GM23248 (cell line): ENCODE data around the gene CXCL3. TPM values are rescaled to one million over a fixed set of nuclear protein-coding genes. Genes with fewer than 3 reads are reported as not detected.

Experiments
- DNase-seq: peaks from one replicate; pipeline ENCODE4 v3.0.0-alpha.2; 2015
- H2AFZ ChIP-seq: fragments of 200-600 bp; sonication (generic); 2 replicates; pipeline ENCODE4 v1.6.1; 2016; ENCODE audit warnings: antibody characterized with exemption
- H3F3A ChIP-seq: fragments of 200-600 bp; sonication (generic); 2 replicates; pipeline ENCODE4 v1.6.1; 2016; ENCODE audit warnings: mild to moderate bottlenecking, antibody characterized with exemption, mixed run types; ENCODE audit not compliant: insufficient read depth
- H3K27ac ChIP-seq: fragments of 200-600 bp; sonication (generic); 2 replicates; pipeline ENCODE4 v1.5.1; 2016; ENCODE audit warnings: mild to moderate bottlenecking
- H3K27me3 ChIP-seq: fragments of 200-600 bp; sonication (generic); replicated peaks from 2 replicates; pipeline ENCODE4 v1.6.1; 2016; ENCODE audit warnings: mild to moderate bottlenecking; ENCODE audit not compliant: insufficient read depth
- H3K36me3 ChIP-seq: fragments of 200-600 bp; sonication (generic); 2 replicates; pipeline ENCODE4 v1.6.1; 2016; ENCODE audit warnings: low read depth, mild to moderate bottlenecking
- H3K4me1 ChIP-seq: fragments of 200-600 bp; sonication (generic); 2 replicates; pipeline ENCODE4 v1.6.1; 2016; ENCODE audit warnings: mild to moderate bottlenecking; ENCODE audit not compliant: insufficient read depth
- H3K4me2 ChIP-seq: fragments of 200-600 bp; sonication (generic); one replicate; pipeline ENCODE4 v1.6.1; 2016; ENCODE audit warnings: mild to moderate bottlenecking; ENCODE audit not compliant: unreplicated experiment
- H3K4me3 ChIP-seq: fragments of 200-600 bp; sonication (generic); 2 replicates; pipeline ENCODE4 v1.5.1; 2016; ENCODE audit warnings: mild to moderate bottlenecking
- H3K79me2 ChIP-seq: fragments of 200-600 bp; sonication (generic); 2 replicates; pipeline ENCODE4 v1.6.1; 2016; ENCODE audit warnings: mild to moderate bottlenecking; ENCODE audit not compliant: insufficient read depth
- H3K9ac ChIP-seq: fragments of 200-600 bp; sonication (generic); 2 replicates; pipeline ENCODE4 v1.6.1; 2016; ENCODE audit warnings: mild to moderate bottlenecking
- H3K9me2 ChIP-seq: fragments of 200-600 bp; sonication (generic); 2 replicates; pipeline ENCODE4 v1.6.1; 2016; ENCODE audit warnings: mixed run types, mild to moderate bottlenecking, moderate library complexity; ENCODE audit not compliant: insufficient read depth
- H3K9me3 ChIP-seq: fragments of 200-600 bp; sonication (generic); one replicate; pipeline ENCODE4 v1.6.1; 2017; ENCODE audit warnings: low read depth
- H4K20me1 ChIP-seq: fragments of 200-600 bp; sonication (generic); 2 replicates; pipeline ENCODE4 v1.6.0; 2016; ENCODE audit not compliant: insufficient read depth
- EZH2 ChIP-seq: fragments of 200-600 bp; sonication (generic); IDR thresholded peaks from 2 replicates; pipeline ENCODE4 v1.6.1; 2018; ENCODE audit warnings: antibody characterized with exemption, mild to moderate bottlenecking; ENCODE audit not compliant: insufficient read depth, poor library complexity, severe bottlenecking
- EZH2phosphoT487 ChIP-seq: fragments of 200-600 bp; sonication (generic); IDR thresholded peaks from 2 replicates; pipeline ENCODE4 v1.6.1; 2018; ENCODE audit warnings: antibody characterized with exemption, moderate library complexity, mild to moderate bottlenecking, low read depth; ENCODE audit not compliant: insufficient read depth
- WGBS, 2 experiments: methylation state at CpG; one replicate each; pipeline ENCODE4 v1.1.6; 2015 to 2017; ENCODE audit warnings: low lambda C conversion rate in 2 of 2, low coverage in 1 of 2; ENCODE audit errors: missing lambda C conversion rate in 2 of 2; 5-methylcytosine and 5-hydroxymethylcytosine counted together
- in situ Hi-C: fragments of 300-500 bp; cut with MboI; formaldehyde crosslinking; loops from 2 replicates; pipeline ENCODE4 v1.15.0; 2020
- polyA plus RNA-seq: library from polyadenylated mRNA; unstranded; fragments of >200 nt; fragmentation: Nextera tagmentation; extraction: Ambion mirVana; gene quantifications from 2 replicates; pipeline ENCODE4 v1.2.1, GENCODE V29; 2016
- total RNA-seq: library from RNA; depleted of rRNA; stranded (reverse); fragments of >200 nt; shearing (Covaris generic); gene quantifications from 2 replicates; pipeline ENCODE4 v1.2.3, GENCODE V29; 2014; rRNA removed

Gene CXCL3
- not detected in 2 replicates for total RNA-seq
- polyA plus RNA-seq: 2.1 and 3.0 TPM in 2 replicates

GRCh38 chr4:74038425-74039314, at the start of gene CXCL3:
TSS of gene CXCL3 (minus strand) at chr4:74038689. CDS start at chr4:74038611, 78 bp downstream.
- Histone ChIP-seq H3K9me2 (no peaks in the 10 kb centered on the region), H3F3A (peaks cover 11% of the 10 kb centered on the region), H3K4me1 (peaks cover 16% of the 10 kb centered on the region), H3K4me2 (peak within 1 kb of the TSS; percentile 95), H4K20me1 (no peaks in the 10 kb centered on the region), H3K27me3 (no peaks in the 10 kb centered on the region), H3K9me3 (no peaks in the 10 kb centered on the region), H2AFZ (peak within 1 kb of the TSS; percentile 98), H3K27ac (0 out of 2 replicates have a peak within 1 kb of the TSS, but pooled peaks have one; percentile 4), H3K9ac (peak within 1 kb of the TSS; percentile 83), H3K4me3 (peak within 1 kb of the TSS; percentile 95), H3K36me3 (no peaks in the 10 kb centered on the region), H3K79me2 (no peaks in the 10 kb centered on the region)
- in situ Hi-C loops: no loop called here
- no peak for TF ChIP-seq EZH2phosphoT487
- TF ChIP-seq EZH2: no peak
- peak; percentile 69 for DNase-seq
- 0 to 2% methylated on average over 39 to 50 of the region's 64 CpGs for WGBS, 2 experiments

- TF ChIP-seq EZH2phosphoT487: no peak
- no peak for TF ChIP-seq EZH2
- no peak overlapping the region for H3K9ac ChIP-seq
- H3K4me1 ChIP-seq: no peaks in the 10 kb centered on the region
- H3K79me2 ChIP-seq: no peaks in the 10 kb centered on the region
- H3K4me3 ChIP-seq: no peak overlapping the region
- no peak for DNase-seq
- no peak overlapping the region for H3K27ac ChIP-seq
- in situ Hi-C loops: no loop called here
- no peak overlapping the region for H3K4me2 ChIP-seq
- no peaks in the 10 kb centered on the region for H3F3A ChIP-seq
- no peaks in the 10 kb centered on the region for H4K20me1 ChIP-seq
- H3K27me3 ChIP-seq: no peaks in the 10 kb centered on the region
- H3K36me3 ChIP-seq: no peaks in the 10 kb centered on the region
- no peaks in the 10 kb centered on the region for H3K9me3 ChIP-seq
- no peaks in the 10 kb centered on the region for H3K9me2 ChIP-seq
- H2AFZ ChIP-seq: no peak overlapping the region
Observed at GRCh38 chr4:74087481-74087880, 49.0 kb upstream of the CXCL3 start.

GRCh38 chr4:74085669-74086068, 47.2 kb upstream of the CXCL3 start:
- TF ChIP-seq EZH2phosphoT487 (no peak), EZH2 (no peak)
- WGBS, 2 experiments: 70 to 71% methylated on average over 4 of the region's 4 CpGs
- no peaks in the 10 kb centered on the region for H3K36me3 ChIP-seq
- in situ Hi-C loops: no loop called here
- no peaks in the 10 kb centered on the region for H3K27me3 ChIP-seq
- no peaks in the 10 kb centered on the region for H3K9me2 ChIP-seq
- H2AFZ ChIP-seq: no peak overlapping the region
- no peak overlapping the region for H3K27ac ChIP-seq
- no peaks in the 10 kb centered on the region for H4K20me1 ChIP-seq
- H3K9ac ChIP-seq: no peak overlapping the region
- no peak for DNase-seq
- H3K9me3 ChIP-seq: no peaks in the 10 kb centered on the region
- no peaks in the 10 kb centered on the region for H3K4me1 ChIP-seq
- no peaks in the 10 kb centered on the region for H3K79me2 ChIP-seq
- H3K4me3 ChIP-seq: no peak overlapping the region
- no peaks in the 10 kb centered on the region for H3F3A ChIP-seq
- no peak overlapping the region for H3K4me2 ChIP-seq

- Histone ChIP-seq H3K9me2 (no peaks in the 10 kb centered on the region), H3K79me2 (no peaks in the 10 kb centered on the region), H3K27me3 (no peaks in the 10 kb centered on the region), H2AFZ (no peak overlapping the region), H3F3A (no peaks in the 10 kb centered on the region), H4K20me1 (no peaks in the 10 kb centered on the region), H3K4me1 (no peaks in the 10 kb centered on the region), H3K4me3 (no peak overlapping the region), H3K36me3 (no peaks in the 10 kb centered on the region), H3K9me3 (no peaks in the 10 kb centered on the region), H3K9ac (no peak overlapping the region), H3K4me2 (no peak overlapping the region), H3K27ac (no peak overlapping the region)
- WGBS, 2 experiments: 73 to 77% methylated on average over 4 of the region's 4 CpGs
- in situ Hi-C loops: no loop called here
- no peak for DNase-seq
- TF ChIP-seq EZH2 (no peak), EZH2phosphoT487 (no peak)
Observed at GRCh38 chr4:74084984-74085383, 46.5 kb upstream of the CXCL3 start.
